HepG2 (cell line): ENCODE data around the gene DNAJC24. TPM values are rescaled to one million over a fixed set of nuclear protein-coding genes. Genes with fewer than 3 reads are reported as not detected.

ENCODE experiments used
- EP300 ChIP-seq, 3 experiments: sonication (generic) in 1 of 3; formaldehyde crosslinking in 1 of 3; IDR thresholded peaks; 2 replicates each; pipeline versions ENCODE4 v1.5.1 to v1.6.1; 2011 to 2020; ENCODE audit warnings: low read depth in 2 of 3, low read length in 2 of 3, borderline replicate concordance in 1 of 3, improper control_type of control experiment in 1 of 3, mild to moderate bottlenecking in 1 of 3, missing genetic modification reagents in 1 of 3, moderate library complexity in 1 of 3
- ESRRA ChIP-seq: sonication (generic); formaldehyde crosslinking; IDR thresholded peaks from 2 replicates; pipeline ENCODE4 v1.5.1; 2020; ENCODE audit warnings: mild to moderate bottlenecking, low read depth, missing genetic modification reagents
- ETV6 ChIP-seq: sonication (generic); formaldehyde crosslinking; conservative IDR thresholded peaks from 2 replicates; pipeline ENCODE4 v1.4.0; 2020; ENCODE audit warnings: missing genetic modification reagents
- HOXA7 ChIP-seq: sonication (generic); formaldehyde crosslinking; IDR thresholded peaks from 2 replicates; pipeline ENCODE4 v1.8.1; 2022; ENCODE audit warnings: mild to moderate bottlenecking, missing genetic modification reagents, moderate library complexity
- KDM2A ChIP-seq: sonication (generic); formaldehyde crosslinking; IDR thresholded peaks from 2 replicates; pipeline ENCODE4 v1.4.0; 2020; ENCODE audit warnings: low read depth, missing genetic modification reagents, borderline replicate concordance
- KDM3A ChIP-seq: IDR thresholded peaks from 2 replicates; pipeline ENCODE4 v1.6.1; 2018; ENCODE audit warnings: low read depth, missing compliant biosample characterization
- RCOR2 ChIP-seq: IDR thresholded peaks from 2 replicates; pipeline ENCODE4 v1.6.1; 2016; ENCODE audit warnings: missing biosample characterization, missing genetic modification reagents
- SP5 ChIP-seq: IDR thresholded peaks from 2 replicates; pipeline ENCODE4 v1.6.1; 2016; ENCODE audit warnings: low read depth, borderline replicate concordance
- SYNCRIP ChIP-seq: fragments of 200-400 bp; formaldehyde crosslinking; IDR thresholded peaks from 2 replicates; pipeline ENCODE4 v1.6.1; 2018; ENCODE audit warnings: mild to moderate bottlenecking, low read depth, low read length; ENCODE audit not compliant: insufficient read depth
- THYN1 ChIP-seq: sonication (generic); formaldehyde crosslinking; IDR thresholded peaks from 2 replicates; pipeline ENCODE4 v1.8.1; 2023; ENCODE audit warnings: low read depth, mild to moderate bottlenecking, moderate library complexity, missing genetic modification reagents, borderline replicate concordance
- ZNF326 ChIP-seq: sonication (generic); formaldehyde crosslinking; IDR thresholded peaks from 2 replicates; pipeline ENCODE4 v1.4.0; 2020; ENCODE audit warnings: missing genetic modification reagents, borderline replicate concordance
- ZSCAN9 ChIP-seq: IDR thresholded peaks from 2 replicates; pipeline ENCODE4 v1.6.1; 2016; ENCODE audit warnings: borderline replicate concordance
- polyA plus RNA-seq, 8 experiments: library from polyadenylated mRNA; depleted of rRNA in 3 of 8; stranded (reverse) in 7 of 8; unstranded in 1 of 8; fragments of >200 nt; fragmentation: Illumina TruSeq in 4 of 8; extraction: Trizol in 4 of 8; gene quantifications; 2 replicates each; pipeline versions ENCODE4 v1.2.1 to v1.2.3, GENCODE V29; 2011 to 2016; ENCODE audit warnings: low read depth in 4 of 8, missing spikeins in 1 of 8, mixed read lengths in 1 of 8; ENCODE audit not compliant: insufficient read depth in 1 of 8
- total RNA-seq, 5 experiments: library from RNA; depleted of rRNA; stranded (reverse); fragments of >200 nt; fragmentation: Illumina TruSeq; extraction: Trizol; gene quantifications; 2 replicates each; pipeline ENCODE4 v1.2.3, GENCODE V29; 2016; ENCODE audit warnings: low read depth in 1 of 5
- TF ChIP-seq, protein P1 (sequence below): sonication (generic); formaldehyde crosslinking; IDR thresholded peaks from 2 replicates; pipeline ENCODE4 v1.9.0; 2021; ENCODE audit warnings: missing genetic modification reagents, mild to moderate bottlenecking, borderline replicate concordance
- TF ChIP-seq, protein P2 (sequence below), 2 experiments: sonication (generic) in 1 of 2; formaldehyde crosslinking in 1 of 2; IDR thresholded peaks; 2 replicates each; pipeline versions ENCODE4 v1.4.0 to v1.6.1; 2016 to 2020; ENCODE audit warnings: borderline replicate concordance in 1 of 2, low read depth in 1 of 2, mild to moderate bottlenecking in 1 of 2, missing genetic modification reagents in 1 of 2
- TF ChIP-seq, protein P3 (sequence below): IDR thresholded peaks from 2 replicates; pipeline ENCODE4 v1.6.1; 2016; ENCODE audit warnings: low read depth, missing genetic modification reagents, missing compliant biosample characterization

Gene DNAJC24
- total and polyA plus RNA-seq, 2 of the 13 experiments (the other 11 are each of a cell fraction or from before 2014, with no cell fraction given), result 10.5 to 13.7 TPM

DNA sequence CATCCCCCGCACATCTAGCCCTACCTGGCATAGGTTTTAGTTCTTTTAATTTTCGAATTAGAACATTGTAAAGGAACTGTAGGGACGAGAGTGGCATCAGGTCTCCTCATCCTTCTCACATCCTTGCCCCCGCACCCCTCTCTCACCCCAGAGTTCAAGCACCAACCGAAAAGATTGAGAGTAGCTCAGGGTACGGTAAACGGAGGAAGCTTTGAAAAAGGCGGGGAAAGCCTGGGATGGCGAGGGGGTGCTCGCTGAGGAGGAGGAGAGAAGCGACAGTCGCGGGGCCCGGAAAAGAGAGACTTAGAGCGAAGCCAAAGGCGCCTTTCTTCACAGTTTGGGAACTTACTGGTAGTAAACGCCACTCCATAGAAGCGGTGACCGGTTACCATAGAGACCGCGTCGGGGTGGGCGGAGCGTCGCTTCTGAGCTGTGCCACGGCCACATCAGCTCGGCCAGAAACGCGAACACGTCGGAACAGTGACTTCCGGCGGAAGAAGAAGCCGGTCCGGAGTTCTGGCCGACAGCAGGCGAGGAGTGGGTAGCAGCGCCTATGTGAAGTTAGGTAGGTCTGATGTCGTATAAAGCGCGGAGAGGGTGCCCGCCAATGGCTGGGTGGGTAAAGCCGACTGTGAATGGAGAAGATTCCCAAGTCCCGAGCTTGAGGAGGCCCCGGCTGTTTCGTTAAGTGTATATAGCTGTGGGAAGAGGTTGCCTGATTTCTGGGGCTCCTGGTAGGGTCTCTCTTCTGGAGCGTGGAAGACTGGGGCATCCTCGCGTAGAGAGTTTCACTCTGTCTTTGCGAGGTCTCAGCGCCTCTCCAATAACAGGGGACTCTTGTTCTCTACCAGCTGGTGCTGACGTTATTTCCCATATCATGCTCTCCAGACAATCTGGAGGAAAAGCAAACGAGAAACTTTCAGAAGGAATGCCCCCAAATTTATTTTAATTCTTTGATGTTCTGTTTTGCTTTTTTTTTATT lies at the start of gene DNAJC24, which contains the start of gene DCDC1 (continued):
- TF ChIP-seq EP300 (IDR thresholded peaks at IDR 0.05; ENCODE audit: low read depth in 2 of 2, low read length in 2 of 2) (peak in 1 of 2 experiments; percentile 25; a peak in 2 of 4 replicates), EP300 (CRISPR knock-in tag; IDR thresholded peaks at IDR 0.05; ENCODE audit: borderline replicate concordance) (no peak), ETV6 (CRISPR knock-in tag) (no peak), RCOR2 (CRISPR knock-in tag) (no peak), SP5 (CRISPR knock-in tag) (peak; percentile 78), HOXA7 (no peak), ZNF326 (CRISPR knock-in tag) (no peak), KDM2A (CRISPR knock-in tag) (peak; percentile 97), THYN1 (no peak), KDM3A (no peak), ZSCAN9 (CRISPR knock-in tag) (no peak), ESRRA (CRISPR knock-in tag) (0 out of 2 replicates have a peak, but pooled peaks have one; percentile 42), SYNCRIP (no peak)
- TF ChIP-seq, protein P1, sequence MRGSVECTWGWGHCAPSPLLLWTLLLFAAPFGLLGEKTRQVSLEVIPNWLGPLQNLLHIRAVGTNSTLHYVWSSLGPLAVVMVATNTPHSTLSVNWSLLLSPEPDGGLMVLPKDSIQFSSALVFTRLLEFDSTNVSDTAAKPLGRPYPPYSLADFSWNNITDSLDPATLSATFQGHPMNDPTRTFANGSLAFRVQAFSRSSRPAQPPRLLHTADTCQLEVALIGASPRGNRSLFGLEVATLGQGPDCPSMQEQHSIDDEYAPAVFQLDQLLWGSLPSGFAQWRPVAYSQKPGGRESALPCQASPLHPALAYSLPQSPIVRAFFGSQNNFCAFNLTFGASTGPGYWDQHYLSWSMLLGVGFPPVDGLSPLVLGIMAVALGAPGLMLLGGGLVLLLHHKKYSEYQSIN (CRISPR knock-in tag), result no peak
- TF ChIP-seq, protein P2, sequence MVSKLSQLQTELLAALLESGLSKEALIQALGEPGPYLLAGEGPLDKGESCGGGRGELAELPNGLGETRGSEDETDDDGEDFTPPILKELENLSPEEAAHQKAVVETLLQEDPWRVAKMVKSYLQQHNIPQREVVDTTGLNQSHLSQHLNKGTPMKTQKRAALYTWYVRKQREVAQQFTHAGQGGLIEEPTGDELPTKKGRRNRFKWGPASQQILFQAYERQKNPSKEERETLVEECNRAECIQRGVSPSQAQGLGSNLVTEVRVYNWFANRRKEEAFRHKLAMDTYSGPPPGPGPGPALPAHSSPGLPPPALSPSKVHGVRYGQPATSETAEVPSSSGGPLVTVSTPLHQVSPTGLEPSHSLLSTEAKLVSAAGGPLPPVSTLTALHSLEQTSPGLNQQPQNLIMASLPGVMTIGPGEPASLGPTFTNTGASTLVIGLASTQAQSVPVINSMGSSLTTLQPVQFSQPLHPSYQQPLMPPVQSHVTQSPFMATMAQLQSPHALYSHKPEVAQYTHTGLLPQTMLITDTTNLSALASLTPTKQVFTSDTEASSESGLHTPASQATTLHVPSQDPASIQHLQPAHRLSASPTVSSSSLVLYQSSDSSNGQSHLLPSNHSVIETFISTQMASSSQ (IDR thresholded peaks at IDR 0.05; ENCODE audit: low read depth), result no peak
- TF ChIP-seq, protein P2 (CRISPR knock-in tag; IDR thresholded peaks at IDR 0.05; ENCODE audit: borderline replicate concordance), result no peak; the same call in 1 of the 2 replicates
- TF ChIP-seq, protein P3, sequence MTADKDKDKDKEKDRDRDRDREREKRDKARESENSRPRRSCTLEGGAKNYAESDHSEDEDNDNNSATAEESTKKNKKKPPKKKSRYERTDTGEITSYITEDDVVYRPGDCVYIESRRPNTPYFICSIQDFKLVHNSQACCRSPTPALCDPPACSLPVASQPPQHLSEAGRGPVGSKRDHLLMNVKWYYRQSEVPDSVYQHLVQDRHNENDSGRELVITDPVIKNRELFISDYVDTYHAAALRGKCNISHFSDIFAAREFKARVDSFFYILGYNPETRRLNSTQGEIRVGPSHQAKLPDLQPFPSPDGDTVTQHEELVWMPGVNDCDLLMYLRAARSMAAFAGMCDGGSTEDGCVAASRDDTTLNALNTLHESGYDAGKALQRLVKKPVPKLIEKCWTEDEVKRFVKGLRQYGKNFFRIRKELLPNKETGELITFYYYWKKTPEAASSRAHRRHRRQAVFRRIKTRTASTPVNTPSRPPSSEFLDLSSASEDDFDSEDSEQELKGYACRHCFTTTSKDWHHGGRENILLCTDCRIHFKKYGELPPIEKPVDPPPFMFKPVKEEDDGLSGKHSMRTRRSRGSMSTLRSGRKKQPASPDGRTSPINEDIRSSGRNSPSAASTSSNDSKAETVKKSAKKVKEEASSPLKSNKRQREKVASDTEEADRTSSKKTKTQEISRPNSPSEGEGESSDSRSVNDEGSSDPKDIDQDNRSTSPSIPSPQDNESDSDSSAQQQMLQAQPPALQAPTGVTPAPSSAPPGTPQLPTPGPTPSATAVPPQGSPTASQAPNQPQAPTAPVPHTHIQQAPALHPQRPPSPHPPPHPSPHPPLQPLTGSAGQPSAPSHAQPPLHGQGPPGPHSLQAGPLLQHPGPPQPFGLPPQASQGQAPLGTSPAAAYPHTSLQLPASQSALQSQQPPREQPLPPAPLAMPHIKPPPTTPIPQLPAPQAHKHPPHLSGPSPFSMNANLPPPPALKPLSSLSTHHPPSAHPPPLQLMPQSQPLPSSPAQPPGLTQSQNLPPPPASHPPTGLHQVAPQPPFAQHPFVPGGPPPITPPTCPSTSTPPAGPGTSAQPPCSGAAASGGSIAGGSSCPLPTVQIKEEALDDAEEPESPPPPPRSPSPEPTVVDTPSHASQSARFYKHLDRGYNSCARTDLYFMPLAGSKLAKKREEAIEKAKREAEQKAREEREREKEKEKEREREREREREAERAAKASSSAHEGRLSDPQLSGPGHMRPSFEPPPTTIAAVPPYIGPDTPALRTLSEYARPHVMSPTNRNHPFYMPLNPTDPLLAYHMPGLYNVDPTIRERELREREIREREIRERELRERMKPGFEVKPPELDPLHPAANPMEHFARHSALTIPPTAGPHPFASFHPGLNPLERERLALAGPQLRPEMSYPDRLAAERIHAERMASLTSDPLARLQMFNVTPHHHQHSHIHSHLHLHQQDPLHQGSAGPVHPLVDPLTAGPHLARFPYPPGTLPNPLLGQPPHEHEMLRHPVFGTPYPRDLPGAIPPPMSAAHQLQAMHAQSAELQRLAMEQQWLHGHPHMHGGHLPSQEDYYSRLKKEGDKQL (CRISPR knock-in tag), result no peak
